HCT116 (cell line): Measurements from ENCODE around the gene RBM15B. TPM values are rescaled to one million over a fixed set of nuclear protein-coding genes. Genes with fewer than 3 reads are reported as not detected.

Experiments
- ATAC-seq: fragments of 200-7000 bp; cut with Tn5 transposase; 2 replicates; pipeline ENCODE4 v1.9.1; 2020; ENCODE audit warnings: mild to moderate bottlenecking, moderate library complexity
- BruUV-seq: library from RNA; stranded (reverse); fragments of 400-500 nt; replicated peaks from 2 replicates; lab custom pipeline; 2021; lab: Mats Ljungman, UMichigan
- CTCF ChIA-PET: fragments of 300-600 bp; sonication (Branson Sonifier 250); formaldehyde crosslinking; loops from one replicate; lab custom pipeline; 2021; ENCODE audit warnings: antibody characterized with exemption; lab: Charles Lee
- POLR2A ChIA-PET: fragments of 300-600, 350-600 bp; sonication (Branson Sonifier 250); formaldehyde crosslinking; loops from one replicate; lab custom pipeline; 2021; ENCODE audit warnings: antibody characterized with exemption; lab: Charles Lee
- RAD21 ChIA-PET, 2 experiments: fragments of 300-600 bp; sonication (Branson Sonifier 250); formaldehyde crosslinking; loops; one replicate each; lab custom pipeline; 2023; ENCODE audit warnings: low total read pairs in 2 of 2; ENCODE audit not compliant: uncharacterized antibody in 2 of 2, unreplicated experiment in 2 of 2, low non-redundant PET in 1 of 2; lab: Charles Lee
- DNase-seq: peaks from one replicate; pipeline ENCODE4 v3.0.0-alpha.2; 2010; ENCODE audit warnings: low read depth, low spot score
- H2AFZ ChIP-seq: fragments of 200-600 bp; shearing (Covaris generic), sonication (generic); 2 replicates; pipeline ENCODE4 v1.6.1; 2017; ENCODE audit warnings: low read depth, mixed run types, mixed read lengths, antibody characterized with exemption, low read length; ENCODE audit not compliant: poor library complexity, severe bottlenecking
- H3K27ac ChIP-seq: 2 replicates; pipeline ENCODE4 v1.5.1; 2012; ENCODE audit warnings: low read depth, low read length
- H3K27me3 ChIP-seq: fragments of 200-600 bp; sonication (generic); 2 replicates; pipeline ENCODE4 v1.6.1; 2016; ENCODE audit warnings: mixed run types, low read length, mixed read lengths; ENCODE audit not compliant: insufficient read depth
- H3K36me3 ChIP-seq, 2 experiments: fragments of 200-500 bp in 1 of 2; fragments of 200-600 bp in 1 of 2; sonication (Bioruptor generic) in 1 of 2; sonication (generic) in 1 of 2; 2 replicates each; pipeline versions ENCODE4 v1.5.1 to v1.6.1; 2014 to 2016; ENCODE audit warnings: low read length in 2 of 2, inconsistent platforms in 1 of 2, mixed read lengths in 1 of 2, mixed run types in 1 of 2; ENCODE audit not compliant: insufficient read depth in 2 of 2, control insufficient read depth in 1 of 2
- H3K4me1 ChIP-seq, 2 experiments: fragments of 200-600 bp in 1 of 2; sonication (generic) in 1 of 2; 2 replicates each; pipeline versions ENCODE4 v1.5.1 to v1.6.1; 2012 to 2017; ENCODE audit warnings: low read length in 2 of 2, inconsistent platforms in 1 of 2, mild to moderate bottlenecking in 1 of 2, mixed read lengths in 1 of 2, mixed run types in 1 of 2, moderate library complexity in 1 of 2; ENCODE audit not compliant: insufficient read depth in 2 of 2, control insufficient read depth in 1 of 2
- H3K4me2 ChIP-seq: fragments of 200-600 bp; sonication (generic); 2 replicates; pipeline ENCODE4 v1.6.1; 2017; ENCODE audit warnings: mixed run types, low read length, mixed read lengths
- H3K4me3 ChIP-seq, 2 experiments: fragments of 200-600 bp in 1 of 2; sonication (generic) in 1 of 2; replicated peaks in 1 of 2; 2 replicates each; pipeline ENCODE4 v1.5.1; 2011 to 2016; ENCODE audit warnings: low read length in 2 of 2, control low read depth in 1 of 2, low read depth in 1 of 2, mild to moderate bottlenecking in 1 of 2, mixed read lengths in 1 of 2, mixed run types in 1 of 2
- H3K79me2 ChIP-seq: fragments of 200-600 bp; sonication (generic); 2 replicates; pipeline ENCODE4 v1.6.1; 2017; ENCODE audit warnings: mild to moderate bottlenecking, mixed run types, low read length, moderate library complexity, mixed read lengths; ENCODE audit not compliant: insufficient read depth
- H3K9ac ChIP-seq: fragments of 200-600 bp; sonication (generic); 2 replicates; pipeline ENCODE4 v1.6.1; 2016; ENCODE audit warnings: low read length, mixed read lengths
- H3K9me2 ChIP-seq: fragments of 200-600 bp; sonication (generic), shearing (Covaris generic); 2 replicates; pipeline ENCODE4 v1.6.1; 2017; ENCODE audit warnings: mixed run types, mild to moderate bottlenecking, moderate library complexity; ENCODE audit not compliant: insufficient read depth
- H3K9me3 ChIP-seq, 2 experiments: fragments of 200-500 bp in 1 of 2; fragments of 200-600 bp in 1 of 2; sonication (Bioruptor generic) in 1 of 2; sonication (generic) in 1 of 2; 2 replicates each; pipeline ENCODE4 v1.6.1; 2014 to 2017; ENCODE audit warnings: low read length in 2 of 2, mixed read lengths in 2 of 2, inconsistent platforms in 1 of 2, low read depth in 1 of 2, mild to moderate bottlenecking in 1 of 2, mixed run types in 1 of 2, moderate library complexity in 1 of 2; ENCODE audit not compliant: control insufficient read depth in 1 of 2, insufficient read depth in 1 of 2
- H4K20me1 ChIP-seq: fragments of 200-600 bp; sonication (generic), shearing (Covaris generic); 2 replicates; pipeline ENCODE4 v1.6.1; 2017; ENCODE audit warnings: mixed run types, mild to moderate bottlenecking, moderate library complexity; ENCODE audit not compliant: insufficient read depth
- ATF3 ChIP-seq: IDR thresholded peaks from 2 replicates; pipeline ENCODE4 v1.6.1; 2012
- CBX3 ChIP-seq: IDR thresholded peaks from 2 replicates; pipeline ENCODE4 v1.6.1; 2012; ENCODE audit warnings: low read depth
- EZH2phosphoT487 ChIP-seq: fragments of 200-600 bp; IDR thresholded peaks from 2 replicates; pipeline ENCODE4 v1.6.1; 2018; ENCODE audit warnings: antibody characterized with exemption, borderline replicate concordance
- FOSL1 ChIP-seq: IDR thresholded peaks from 2 replicates; pipeline ENCODE4 v1.6.1; 2012; ENCODE audit warnings: low read depth
- POLR2AphosphoS5 ChIP-seq: IDR thresholded peaks from 2 replicates; pipeline ENCODE4 v1.6.1; 2011; ENCODE audit warnings: mild to moderate bottlenecking, low read depth, low read length, moderate library complexity
- REST ChIP-seq: IDR thresholded peaks from 2 replicates; pipeline ENCODE4 v1.6.1; 2012; ENCODE audit warnings: low read depth
- SIN3A ChIP-seq: IDR thresholded peaks from 2 replicates; pipeline ENCODE4 v1.6.1; 2012; ENCODE audit warnings: low read depth
- TCF7L2 ChIP-seq: IDR thresholded peaks from 2 replicates; pipeline ENCODE4 v1.7.0; 2011; ENCODE audit warnings: borderline replicate concordance, inconsistent platforms; ENCODE audit not compliant: insufficient read depth, insufficient read length; ENCODE audit errors: extremely low read depth
- YY1 ChIP-seq: IDR thresholded peaks from 2 replicates; pipeline ENCODE4 v1.6.1; 2011; ENCODE audit warnings: low read length, low read depth, moderate library complexity, mild to moderate bottlenecking; ENCODE audit not compliant: insufficient replicate concordance; ENCODE audit errors: extremely low read depth
- ZFX ChIP-seq: fragments of 450-650 bp; IDR thresholded peaks from 2 replicates; pipeline ENCODE4 v1.6.1; 2017
- ZNF274 ChIP-seq: fragments of 200-500 bp; sonication (Bioruptor generic); IDR thresholded peaks from 2 replicates; pipeline ENCODE4 v1.6.1; 2014; ENCODE audit warnings: mild to moderate bottlenecking, low read depth, low read length, inconsistent platforms
- intact Hi-C: fragments of 100-400 bp; cut with micrococcal nuclease; formaldehyde crosslinking; loops from 2 replicates; pipeline ENCODE4 v1.10.0; 2022
- total RNA-seq: library from RNA; stranded (reverse); gene quantifications from one replicate; pipeline ENCODE4 v1.2.1, GENCODE V29; 2021; ENCODE audit not compliant: unreplicated experiment
- TF ChIP-seq, protein P1 (sequence below): IDR thresholded peaks from 2 replicates; pipeline ENCODE4 v1.6.1; 2011; ENCODE audit warnings: mild to moderate bottlenecking, low read length, moderate library complexity; ENCODE audit not compliant: insufficient replicate concordance; ENCODE audit errors: extremely low read depth

The RBM15B gene
- total RNA-seq, 1 experiment from 2014 or later = 24.1 TPM

GRCh38 chr3:51395493-51396213 is 4.6 kb downstream of the RBM15B start:
- peak; percentile 20; the same call in 1 of the 2 replicates for TF ChIP-seq POLR2AphosphoS5
- TF ChIP-seq ZFX = no peak
- TF ChIP-seq, all 23 proteins: peak for 1
- H3K4me1 ChIP-seq = peaks cover 5 to 10% of the 10 kb centered on the region in 2 experiments; a peak in 2 of 4 replicates
- no peak overlapping the region for H3K4me3 ChIP-seq
- ChIA-PET POLR2A (no interaction called here), RAD21 (no interaction called here), CTCF (no interaction called here)
- H3K79me2 ChIP-seq = peaks cover 39% of the 10 kb centered on the region
- DNase-seq = no peak
- intact Hi-C loops = no loop called here
- ATAC-seq = no peak
- peaks cover 30 to 58% of the 10 kb centered on the region in 2 experiments for H3K36me3 ChIP-seq
- no TSS peak for BruUV-seq
- H3K9me2 ChIP-seq = no peaks in the 10 kb centered on the region
- H3K27me3 ChIP-seq = no peaks in the 10 kb centered on the region
- H3K4me2 ChIP-seq = no peak overlapping the region
- H4K20me1 ChIP-seq = no peaks in the 10 kb centered on the region
- no peak overlapping the region for H3K27ac ChIP-seq
- no peak overlapping the region for H2AFZ ChIP-seq
- peaks cover 0 to 14% of the 10 kb centered on the region in 2 experiments; a peak in 1 of 4 replicates for H3K9me3 ChIP-seq
- H3K9ac ChIP-seq = no peak overlapping the region

DNA sequence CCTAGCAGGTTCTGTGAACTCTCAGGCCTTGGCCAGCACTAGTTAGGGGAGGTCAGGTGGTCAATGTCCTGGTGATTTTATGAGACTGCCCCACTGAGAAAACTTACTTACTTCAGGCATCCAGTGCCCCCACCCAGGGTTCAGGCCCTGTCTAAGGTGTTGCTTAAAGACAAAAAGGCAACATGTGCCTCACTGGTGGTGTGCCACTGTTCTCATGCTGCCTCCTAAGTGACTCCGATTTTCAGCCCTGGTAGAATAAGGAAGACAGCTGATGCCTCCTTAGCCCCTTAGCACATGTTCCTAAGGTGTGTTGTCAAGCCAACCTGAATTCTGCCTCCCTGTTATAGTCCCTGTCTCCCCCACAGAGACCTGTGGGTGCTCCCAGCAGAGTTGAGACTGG is 5.3 kb downstream of the RBM15B start:
- Histone ChIP-seq H3K9ac (no peak overlapping the region), H3K27ac (no peak overlapping the region), H3K36me3 (peaks cover 32 to 60% of the 10 kb centered on the region in 2 experiments), H3K9me2 (no peaks in the 10 kb centered on the region), H3K27me3 (no peaks in the 10 kb centered on the region), H2AFZ (no peak overlapping the region), H3K4me1 (peaks cover 4 to 8% of the 10 kb centered on the region in 2 experiments; a peak in 2 of 4 replicates), H3K9me3 (peaks cover 0 to 14% of the 10 kb centered on the region in 2 experiments; a peak in 1 of 4 replicates), H3K79me2 (peaks cover 39% of the 10 kb centered on the region), H4K20me1 (no peaks in the 10 kb centered on the region), H3K4me2 (no peak overlapping the region), H3K4me3 (no peak overlapping the region)
- ChIA-PET RAD21 (no interaction called here), POLR2A (no interaction called here), CTCF (no interaction called here)
- no TSS peak for BruUV-seq
- intact Hi-C loops = no loop called here
- no peak for DNase-seq
- ATAC-seq = no peak
- TF ChIP-seq ATF3 (no peak), TCF7L2 (no peak), REST (no peak), POLR2AphosphoS5 (no peak), FOSL1 (no peak), EZH2phosphoT487 (no peak), CBX3 (no peak), ZNF274 (no peak), SIN3A (no peak), YY1 (no peak)
- TF ChIP-seq, protein P1, sequence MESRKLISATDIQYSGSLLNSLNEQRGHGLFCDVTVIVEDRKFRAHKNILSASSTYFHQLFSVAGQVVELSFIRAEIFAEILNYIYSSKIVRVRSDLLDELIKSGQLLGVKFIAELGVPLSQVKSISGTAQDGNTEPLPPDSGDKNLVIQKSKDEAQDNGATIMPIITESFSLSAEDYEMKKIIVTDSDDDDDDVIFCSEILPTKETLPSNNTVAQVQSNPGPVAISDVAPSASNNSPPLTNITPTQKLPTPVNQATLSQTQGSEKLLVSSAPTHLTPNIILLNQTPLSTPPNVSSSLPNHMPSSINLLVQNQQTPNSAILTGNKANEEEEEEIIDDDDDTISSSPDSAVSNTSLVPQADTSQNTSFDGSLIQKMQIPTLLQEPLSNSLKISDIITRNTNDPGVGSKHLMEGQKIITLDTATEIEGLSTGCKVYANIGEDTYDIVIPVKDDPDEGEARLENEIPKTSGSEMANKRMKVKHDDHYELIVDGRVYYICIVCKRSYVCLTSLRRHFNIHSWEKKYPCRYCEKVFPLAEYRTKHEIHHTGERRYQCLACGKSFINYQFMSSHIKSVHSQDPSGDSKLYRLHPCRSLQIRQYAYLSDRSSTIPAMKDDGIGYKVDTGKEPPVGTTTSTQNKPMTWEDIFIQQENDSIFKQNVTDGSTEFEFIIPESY = no peak
